HCT116 (cell line): Measurements from ENCODE around the gene LLGL2. TPM values are rescaled to one million over a fixed set of nuclear protein-coding genes. Genes with fewer than 3 reads are reported as not detected.

Experiments used
- ATAC-seq: fragments of 200-7000 bp; cut with Tn5 transposase; 2 replicates; pipeline ENCODE4 v1.9.1; 2020; ENCODE audit warnings: mild to moderate bottlenecking, moderate library complexity
- BruUV-seq: library from RNA; stranded (reverse); fragments of 400-500 nt; replicated peaks from 2 replicates; lab custom pipeline; 2021; lab: Mats Ljungman, UMichigan
- CTCF ChIA-PET: fragments of 300-600 bp; sonication (Branson Sonifier 250); formaldehyde crosslinking; loops from one replicate; lab custom pipeline; 2021; ENCODE audit warnings: antibody characterized with exemption; lab: Charles Lee
- POLR2A ChIA-PET: fragments of 300-600, 350-600 bp; sonication (Branson Sonifier 250); formaldehyde crosslinking; loops from one replicate; lab custom pipeline; 2021; ENCODE audit warnings: antibody characterized with exemption; lab: Charles Lee
- RAD21 ChIA-PET, 2 experiments: fragments of 300-600 bp; sonication (Branson Sonifier 250); formaldehyde crosslinking; loops; one replicate each; lab custom pipeline; 2023; ENCODE audit warnings: low total read pairs in 2 of 2; ENCODE audit not compliant: uncharacterized antibody in 2 of 2, unreplicated experiment in 2 of 2, low non-redundant PET in 1 of 2; lab: Charles Lee
- DNase-seq: peaks from one replicate; pipeline ENCODE4 v3.0.0-alpha.2; 2010; ENCODE audit warnings: low read depth, low spot score
- H2AFZ ChIP-seq: fragments of 200-600 bp; shearing (Covaris generic), sonication (generic); 2 replicates; pipeline ENCODE4 v1.6.1; 2017; ENCODE audit warnings: low read depth, mixed run types, mixed read lengths, antibody characterized with exemption, low read length; ENCODE audit not compliant: poor library complexity, severe bottlenecking
- H3K27ac ChIP-seq: 2 replicates; pipeline ENCODE4 v1.5.1; 2012; ENCODE audit warnings: low read depth, low read length
- H3K27me3 ChIP-seq: fragments of 200-600 bp; sonication (generic); 2 replicates; pipeline ENCODE4 v1.6.1; 2016; ENCODE audit warnings: mixed run types, low read length, mixed read lengths; ENCODE audit not compliant: insufficient read depth
- H3K36me3 ChIP-seq, 2 experiments: fragments of 200-500 bp in 1 of 2; fragments of 200-600 bp in 1 of 2; sonication (Bioruptor generic) in 1 of 2; sonication (generic) in 1 of 2; 2 replicates each; pipeline versions ENCODE4 v1.5.1 to v1.6.1; 2014 to 2016; ENCODE audit warnings: low read length in 2 of 2, inconsistent platforms in 1 of 2, mixed read lengths in 1 of 2, mixed run types in 1 of 2; ENCODE audit not compliant: insufficient read depth in 2 of 2, control insufficient read depth in 1 of 2
- H3K4me1 ChIP-seq, 2 experiments: fragments of 200-600 bp in 1 of 2; sonication (generic) in 1 of 2; 2 replicates each; pipeline versions ENCODE4 v1.5.1 to v1.6.1; 2012 to 2017; ENCODE audit warnings: low read length in 2 of 2, inconsistent platforms in 1 of 2, mild to moderate bottlenecking in 1 of 2, mixed read lengths in 1 of 2, mixed run types in 1 of 2, moderate library complexity in 1 of 2; ENCODE audit not compliant: insufficient read depth in 2 of 2, control insufficient read depth in 1 of 2
- H3K4me2 ChIP-seq: fragments of 200-600 bp; sonication (generic); 2 replicates; pipeline ENCODE4 v1.6.1; 2017; ENCODE audit warnings: mixed run types, low read length, mixed read lengths
- H3K4me3 ChIP-seq, 2 experiments: fragments of 200-600 bp in 1 of 2; sonication (generic) in 1 of 2; replicated peaks in 1 of 2; 2 replicates each; pipeline ENCODE4 v1.5.1; 2011 to 2016; ENCODE audit warnings: low read length in 2 of 2, control low read depth in 1 of 2, low read depth in 1 of 2, mild to moderate bottlenecking in 1 of 2, mixed read lengths in 1 of 2, mixed run types in 1 of 2
- H3K79me2 ChIP-seq: fragments of 200-600 bp; sonication (generic); 2 replicates; pipeline ENCODE4 v1.6.1; 2017; ENCODE audit warnings: mild to moderate bottlenecking, mixed run types, low read length, moderate library complexity, mixed read lengths; ENCODE audit not compliant: insufficient read depth
- H3K9ac ChIP-seq: fragments of 200-600 bp; sonication (generic); 2 replicates; pipeline ENCODE4 v1.6.1; 2016; ENCODE audit warnings: low read length, mixed read lengths
- H3K9me2 ChIP-seq: fragments of 200-600 bp; sonication (generic), shearing (Covaris generic); 2 replicates; pipeline ENCODE4 v1.6.1; 2017; ENCODE audit warnings: mixed run types, mild to moderate bottlenecking, moderate library complexity; ENCODE audit not compliant: insufficient read depth
- H3K9me3 ChIP-seq, 2 experiments: fragments of 200-500 bp in 1 of 2; fragments of 200-600 bp in 1 of 2; sonication (Bioruptor generic) in 1 of 2; sonication (generic) in 1 of 2; 2 replicates each; pipeline ENCODE4 v1.6.1; 2014 to 2017; ENCODE audit warnings: low read length in 2 of 2, mixed read lengths in 2 of 2, inconsistent platforms in 1 of 2, low read depth in 1 of 2, mild to moderate bottlenecking in 1 of 2, mixed run types in 1 of 2, moderate library complexity in 1 of 2; ENCODE audit not compliant: control insufficient read depth in 1 of 2, insufficient read depth in 1 of 2
- H4K20me1 ChIP-seq: fragments of 200-600 bp; sonication (generic), shearing (Covaris generic); 2 replicates; pipeline ENCODE4 v1.6.1; 2017; ENCODE audit warnings: mixed run types, mild to moderate bottlenecking, moderate library complexity; ENCODE audit not compliant: insufficient read depth
- ATF3 ChIP-seq: IDR thresholded peaks from 2 replicates; pipeline ENCODE4 v1.6.1; 2012
- ELF1 ChIP-seq: IDR thresholded peaks from 2 replicates; pipeline ENCODE4 v1.6.1; 2012; ENCODE audit warnings: low read depth, borderline replicate concordance
- EZH2 ChIP-seq: fragments of 200-600 bp; sonication (generic); IDR thresholded peaks from 2 replicates; pipeline ENCODE4 v1.6.1; 2017; ENCODE audit warnings: antibody characterized with exemption, mixed run types
- EZH2phosphoT487 ChIP-seq: fragments of 200-600 bp; IDR thresholded peaks from 2 replicates; pipeline ENCODE4 v1.6.1; 2018; ENCODE audit warnings: antibody characterized with exemption, borderline replicate concordance
- REST ChIP-seq: IDR thresholded peaks from 2 replicates; pipeline ENCODE4 v1.6.1; 2012; ENCODE audit warnings: low read depth
- SIN3A ChIP-seq: IDR thresholded peaks from 2 replicates; pipeline ENCODE4 v1.6.1; 2012; ENCODE audit warnings: low read depth
- SP1 ChIP-seq: IDR thresholded peaks from 2 replicates; pipeline ENCODE4 v1.6.1; 2012; ENCODE audit warnings: low read depth
- YY1 ChIP-seq: IDR thresholded peaks from 2 replicates; pipeline ENCODE4 v1.6.1; 2011; ENCODE audit warnings: low read length, low read depth, moderate library complexity, mild to moderate bottlenecking; ENCODE audit not compliant: insufficient replicate concordance; ENCODE audit errors: extremely low read depth
- ZBTB33 ChIP-seq: IDR thresholded peaks from 2 replicates; pipeline ENCODE4 v1.6.1; 2011; ENCODE audit warnings: mild to moderate bottlenecking, low read length, moderate library complexity; ENCODE audit not compliant: insufficient replicate concordance; ENCODE audit errors: extremely low read depth
- ZNF274 ChIP-seq: fragments of 200-500 bp; sonication (Bioruptor generic); IDR thresholded peaks from 2 replicates; pipeline ENCODE4 v1.6.1; 2014; ENCODE audit warnings: mild to moderate bottlenecking, low read depth, low read length, inconsistent platforms
- intact Hi-C: fragments of 100-400 bp; cut with micrococcal nuclease; formaldehyde crosslinking; loops from 2 replicates; pipeline ENCODE4 v1.10.0; 2022
- total RNA-seq: library from RNA; stranded (reverse); gene quantifications from one replicate; pipeline ENCODE4 v1.2.1, GENCODE V29; 2021; ENCODE audit not compliant: unreplicated experiment

LLGL2 gene
- total RNA-seq, 1 experiment from 2014 or later = 209 TPM

- Histone ChIP-seq H4K20me1 (no peaks in the 10 kb centered on the region), H3K9me2 (no peaks in the 10 kb centered on the region), H3K27ac (no peak overlapping the region), H3K9ac (no peak overlapping the region), H3K9me3 (no peaks in the 10 kb centered on the region), H3K4me1 (no peaks in the 10 kb centered on the region), H3K36me3 (no peaks in the 10 kb centered on the region), H3K4me3 (no peak overlapping the region), H3K27me3 (no peaks in the 10 kb centered on the region), H2AFZ (no peak overlapping the region), H3K4me2 (no peak overlapping the region), H3K79me2 (no peaks in the 10 kb centered on the region)
- ChIA-PET POLR2A (interaction anchor here (1.1 kb wide), 1 partner anchor 18 kb away, joined by 5 read pairs; no protein-coding TSS in a partner anchor), CTCF (interaction anchor here (0.7 kb wide), 1 partner anchor 374 kb away, joined by 4 read pairs; the partner anchor contains the start of gene WBP2), RAD21 (no interaction called here)
- DNase-seq = no peak
- BruUV-seq = no TSS peak
- intact Hi-C loops = no loop called here
- no peak for ATAC-seq
- TF ChIP-seq EZH2 (no peak), ZBTB33 (no peak), REST (no peak), ATF3 (no peak), EZH2phosphoT487 (no peak), YY1 (no peak), SIN3A (no peak), SP1 (no peak), ZNF274 (no peak), ELF1 (no peak)
Observed at GRCh38 chr17:75481194-75482068, 44.1 kb upstream of the LLGL2 start.
